NCI-H82 (cell line): ENCODE measurements around the gene SHISAL1.
A peak's percentile ranks its signal among the peaks of the same experiment; 100 is the strongest.

ENCODE experiments used
- DNase-seq: peaks from one replicate; lab custom pipeline; 2025; lab: John Stamatoyannopoulos, UW

The SHISAL1 gene

GRCh38 chr22:44277386-44278135 lies 35.2 kb downstream of the SHISAL1 start:
- DNase-seq: no peak

DNA sequence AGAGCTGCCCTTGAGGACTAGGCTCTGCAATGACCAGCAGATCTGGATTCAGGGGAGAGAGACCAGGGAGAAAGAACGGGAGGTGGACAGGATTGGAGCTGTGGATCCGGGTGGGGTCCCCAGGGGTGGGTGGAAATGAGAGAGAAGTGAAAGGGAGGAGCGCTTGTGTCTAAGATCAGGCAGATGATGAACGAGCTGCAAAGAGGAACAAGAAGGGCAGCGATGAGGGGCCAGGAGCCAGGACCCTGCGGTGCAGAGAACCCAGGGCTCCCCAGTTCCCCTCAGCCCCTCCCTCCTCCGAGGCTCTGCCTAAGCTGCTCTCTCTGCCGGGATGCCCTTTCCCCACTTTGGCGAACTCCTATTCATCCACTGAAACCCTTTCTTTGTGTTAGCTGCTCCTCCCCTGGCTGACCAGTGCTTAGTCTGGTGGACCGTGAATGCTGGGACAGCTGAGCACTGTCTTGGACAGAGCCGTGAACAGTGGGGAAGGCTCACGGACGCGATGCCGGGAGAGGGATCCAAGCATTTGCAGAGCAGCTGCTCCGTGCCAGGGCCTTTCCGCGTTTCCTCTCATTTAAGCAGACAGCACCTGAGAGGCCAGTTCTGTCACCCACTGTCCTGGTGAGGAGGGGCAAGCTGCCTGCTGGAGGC lies 35.9 kb downstream of the SHISAL1 start:
- no peak for DNase-seq

DNA sequence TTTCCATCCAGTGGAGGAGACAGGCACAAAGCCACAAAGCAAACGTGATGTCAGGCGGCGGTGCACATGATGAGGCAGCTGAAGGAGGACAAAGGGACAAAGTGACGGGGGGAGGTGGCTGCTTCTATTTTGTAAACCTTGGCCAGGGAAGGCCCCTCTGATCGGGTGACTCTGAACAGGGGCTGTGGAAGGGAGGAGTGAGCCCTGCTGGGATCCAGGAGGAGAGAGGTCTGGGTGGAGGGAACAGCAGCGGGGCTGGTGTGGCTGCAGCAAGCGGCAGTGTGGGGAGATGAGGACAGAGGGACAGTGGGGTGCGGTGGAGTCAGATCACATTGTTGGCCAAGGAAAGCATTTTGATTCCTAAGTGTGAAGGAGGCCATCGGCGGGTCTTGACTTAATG lies 36.7 kb downstream of the SHISAL1 start:
- no peak for DNase-seq

DNA sequence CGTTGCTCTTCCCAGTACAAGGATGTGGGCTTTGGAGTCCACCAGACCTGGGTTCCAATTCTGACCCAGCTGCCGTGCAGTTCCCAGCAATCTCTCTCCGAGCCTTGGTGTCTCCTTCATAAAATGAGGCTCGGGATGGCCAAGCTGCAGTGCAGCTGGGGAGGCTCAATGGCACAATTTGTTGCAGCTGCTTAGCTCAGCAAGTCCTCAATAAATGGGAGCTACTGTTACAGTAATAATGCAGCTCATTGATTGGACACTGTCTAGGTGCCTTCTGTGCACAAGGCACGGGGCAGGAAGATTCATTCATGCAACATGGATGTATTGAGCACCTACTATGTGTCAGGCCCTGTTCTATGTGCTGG lies 37.1 kb downstream of the SHISAL1 start:
- no peak for DNase-seq

- DNase-seq: no peak
Measured at GRCh38 chr22:44274918-44275630, 37.7 kb downstream of the SHISAL1 start.

DNA sequence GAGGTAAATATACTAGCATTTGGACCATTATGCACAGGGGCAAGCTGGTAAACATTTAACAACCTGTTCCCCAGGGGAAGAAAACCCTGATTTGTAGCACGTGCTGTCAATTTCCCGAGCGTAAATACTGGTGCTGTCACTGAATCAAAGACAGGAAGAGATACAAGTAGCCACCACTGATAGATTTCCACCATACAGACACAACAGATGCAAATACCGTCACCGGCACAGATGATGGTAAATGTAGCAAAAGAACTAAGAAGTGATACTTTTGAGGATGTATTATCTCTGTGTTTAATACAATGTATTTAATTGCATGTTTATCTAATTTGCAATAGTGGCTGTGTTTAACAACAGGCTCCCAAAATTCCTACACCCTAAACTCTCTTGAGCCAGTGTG lies 39.6 kb downstream of the SHISAL1 start:
- no peak for DNase-seq

- DNase-seq: no peak
Measured at GRCh38 chr22:44272401-44272771, 40.4 kb downstream of the SHISAL1 start.

GRCh38 chr22:44271732-44272400 lies 40.9 kb downstream of the SHISAL1 start:
- DNase-seq: no peak

DNA sequence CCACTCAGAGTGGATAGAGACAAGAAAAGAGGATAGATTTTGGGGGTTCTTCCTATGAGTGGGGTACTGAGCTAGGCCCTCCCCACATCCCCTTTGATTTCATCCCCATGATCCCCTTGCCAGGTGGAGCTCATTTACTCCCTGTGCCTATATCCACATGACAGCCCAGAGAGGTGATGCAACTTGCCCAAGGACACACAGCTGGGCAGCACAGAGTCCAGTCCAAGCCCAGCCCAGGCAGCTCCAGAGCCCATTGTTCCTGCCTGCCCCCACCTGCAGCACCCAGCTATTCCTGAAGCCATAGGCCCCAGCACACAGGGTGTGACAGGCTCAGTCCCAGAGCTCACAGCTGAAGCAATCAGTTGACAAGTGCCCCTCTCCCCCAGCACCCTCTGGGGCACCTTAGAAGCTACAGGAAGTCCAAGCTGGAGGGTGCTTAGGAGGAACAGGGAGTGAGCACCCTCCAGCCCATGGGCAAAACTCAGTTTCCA lies 41.7 kb downstream of the SHISAL1 start:
- no peak for DNase-seq

DNA sequence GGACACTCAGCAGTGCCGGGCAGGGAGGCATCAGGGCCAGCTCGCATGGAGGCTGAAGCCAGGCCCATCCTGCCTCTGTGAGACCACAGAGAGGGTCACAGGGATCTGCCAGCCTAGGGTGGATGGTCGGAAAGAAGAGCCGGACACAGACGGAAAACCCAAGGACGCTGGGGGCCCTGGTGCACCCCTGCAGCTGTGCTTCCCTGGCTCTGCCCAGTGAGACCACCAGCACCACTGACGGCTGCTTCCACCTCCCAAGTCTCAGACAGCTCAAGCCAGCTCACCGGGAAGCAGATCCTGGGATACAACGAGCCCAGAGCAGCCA lies 42.2 kb downstream of the SHISAL1 start:
- no peak for DNase-seq

- DNase-seq: no peak
Measured at GRCh38 chr22:44269757-44270555, 42.8 kb downstream of the SHISAL1 start.

- DNase-seq: no peak
Measured at GRCh38 chr22:44269117-44269498, 43.6 kb downstream of the SHISAL1 start.

DNA sequence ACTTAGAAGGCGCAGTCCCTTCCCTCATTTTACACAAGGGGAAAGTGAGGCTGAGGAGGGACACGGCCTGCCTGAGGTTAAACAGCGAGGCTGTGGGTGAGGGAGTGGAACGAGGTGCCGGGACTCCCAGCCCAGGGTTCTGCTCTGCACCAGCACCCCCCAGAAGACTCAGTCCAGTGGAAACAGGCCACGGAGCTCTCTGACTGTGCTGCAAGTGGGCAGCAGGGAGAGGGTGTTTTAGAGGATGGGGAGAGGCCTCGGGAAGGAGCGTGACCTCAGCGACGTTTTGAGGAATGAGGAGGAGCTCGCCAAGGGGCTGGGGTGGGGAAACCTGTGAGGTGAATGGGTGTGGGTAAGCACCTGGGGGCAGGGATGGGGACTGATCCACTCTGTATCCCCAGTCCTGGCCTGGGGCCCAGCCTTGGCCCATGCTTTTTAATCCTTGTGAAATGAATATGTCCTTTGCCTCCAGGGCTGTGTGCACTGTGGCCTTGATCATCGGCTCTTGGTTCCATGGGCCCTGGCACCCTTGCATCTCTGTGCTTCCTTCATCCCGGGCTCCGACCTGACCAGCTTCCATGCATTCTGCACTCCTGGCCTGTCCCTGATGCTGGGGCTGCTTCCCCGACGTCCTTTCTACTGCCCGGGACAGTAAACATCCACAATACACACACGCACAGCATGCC lies 44.2 kb downstream of the SHISAL1 start:
- no peak for DNase-seq

GRCh38 chr22:44267856-44268255 lies 44.9 kb downstream of the SHISAL1 start:
- DNase-seq: no peak

- DNase-seq: no peak
Measured at GRCh38 chr22:44266796-44267760, 45.7 kb downstream of the SHISAL1 start.

DNA sequence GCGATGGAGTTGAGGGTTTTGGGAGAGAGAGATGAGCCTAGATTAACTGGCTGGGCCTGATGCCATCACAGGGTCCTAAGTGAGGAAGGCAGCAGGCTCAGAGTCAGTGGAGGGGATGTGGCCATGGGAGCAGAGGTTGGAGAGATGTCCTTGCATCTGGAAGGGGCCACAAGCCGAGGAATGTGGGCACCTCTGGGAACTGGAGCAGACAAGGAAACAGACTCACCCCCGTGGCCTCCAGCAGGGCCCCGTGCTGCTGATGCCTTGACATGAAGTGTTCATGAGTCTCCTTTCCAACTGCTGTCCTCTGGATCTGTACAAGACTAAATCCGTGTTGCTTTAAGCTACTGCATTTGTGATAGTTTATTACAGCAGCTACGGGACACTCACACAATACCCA lies 49.2 kb downstream of the SHISAL1 start:
- DNase-seq: no peak

DNA sequence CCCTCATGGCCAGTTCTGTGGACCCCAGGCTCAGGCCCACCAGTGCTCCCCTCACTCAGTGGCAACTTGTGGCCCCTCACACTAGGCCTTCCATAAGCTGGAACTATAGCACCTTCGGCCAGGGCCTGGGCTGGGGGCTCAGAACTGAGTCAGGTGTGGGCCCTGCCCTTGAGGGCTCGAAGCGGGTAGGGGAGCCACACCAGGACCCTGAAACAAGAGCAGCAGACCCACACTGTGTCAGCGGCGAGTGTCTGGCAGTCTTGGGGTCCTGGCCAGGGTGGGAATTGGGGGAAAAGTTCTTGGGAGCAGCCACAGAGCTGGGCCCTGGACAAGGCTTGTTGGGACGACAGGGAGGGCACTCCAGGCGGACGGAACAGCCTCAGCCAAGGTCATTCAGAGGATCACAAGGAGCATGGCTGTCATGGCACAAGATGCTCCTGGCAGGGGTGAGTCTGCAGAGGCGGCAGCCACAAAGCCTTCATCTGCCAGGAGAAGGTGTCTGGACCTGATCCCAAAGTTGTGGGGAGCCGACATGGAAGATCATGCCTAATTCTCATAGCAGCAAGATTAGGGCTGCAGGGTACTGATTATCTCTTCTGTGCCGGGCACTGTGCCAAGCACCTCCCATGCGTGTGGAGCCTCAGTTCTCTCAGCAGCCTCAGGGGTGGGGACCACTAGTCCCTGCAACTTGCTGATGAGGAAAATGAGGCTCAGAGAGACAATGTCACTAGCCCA lies 50.7 kb downstream of the SHISAL1 start:
- peak; percentile 82 for DNase-seq

- DNase-seq: no peak
Measured at GRCh38 chr22:44261164-44261860, 51.4 kb downstream of the SHISAL1 start.
